ENCODE results near the gene SLC29A1. TPM values are rescaled to one million over a fixed set of nuclear protein-coding genes. Genes with fewer than 3 reads are reported as not detected.

SLC29A1 gene
- total RNA-seq, 3 donors from 2014 or later: 12.9 to 140 (median 14.8) TPM

- no peaks in the 10 kb centered on the region for H3K36me3 ChIP-seq (ENCODE audit: low read depth)
- TF ChIP-seq CTCF (IDR thresholded peaks at IDR 0.05): no peak
- no peak for ATAC-seq
- H3K4me3 ChIP-seq: no peak overlapping the region
- H3K4me1 ChIP-seq (ENCODE audit: low read depth): no peaks in the 10 kb centered on the region
- H3K9me3 ChIP-seq: no peaks in the 10 kb centered on the region
- intact Hi-C loops (cut with DNase I, micrococcal nuclease): no loop called here
- DNase-seq: no peak
These were observed 54.4 kb downstream of the SLC29A1 start for GRCh38 chr6:44277763-44278162.

GRCh38 chr6:44278315-44278714 is 54.9 kb downstream of the SLC29A1 start:
- Histone ChIP-seq H3K36me3 (ENCODE audit: low read depth) (no peaks in the 10 kb centered on the region), H3K9me3 (no peaks in the 10 kb centered on the region), H3K4me3 (no peak overlapping the region), H3K4me1 (ENCODE audit: low read depth) (no peaks in the 10 kb centered on the region)
- DNase-seq (no peak), ATAC-seq (no peak)
- intact Hi-C loops (cut with DNase I, micrococcal nuclease): no loop called here
- TF ChIP-seq CTCF (IDR thresholded peaks at IDR 0.05): no peak

- no peaks in the 10 kb centered on the region for H3K4me1 ChIP-seq (ENCODE audit: low read depth)
- peak; percentile 32 for ATAC-seq
- intact Hi-C loops (cut with DNase I, micrococcal nuclease): no loop called here
These were observed 55.6 kb downstream of the SLC29A1 start for GRCh38 chr6:44278774-44279697.

More at GRCh38 chr6:44278774-44279697, 55.6 kb downstream of the SLC29A1 start:
- no peak for TF ChIP-seq CTCF (IDR thresholded peaks at IDR 0.05)
- Histone ChIP-seq H3K9me3 (no peaks in the 10 kb centered on the region), H3K36me3 (ENCODE audit: low read depth) (no peaks in the 10 kb centered on the region), H3K4me3 (no peak overlapping the region)
- no peak for DNase-seq

Other genes starting within 250 kb of the SLC29A1 start
- gene MRPL14, start 96.1 kb upstream of the SLC29A1 start, total RNA-seq: 10 to 100 TPM; 41.0 to 57.2 (median 56.8) TPM
- 100 to 1,000 TPM in 1 of 3 donors, 10 to 100 TPM in 2; 57.0 to 108 (median 79.6) TPM for gene TMEM63B, start 96.0 kb upstream of the SLC29A1 start, total RNA-seq
- 1 to 10 TPM in 2 of 3 donors, under 1 TPM in 1; 0.35 to 1.2 (median 1.1) TPM for gene CAPN11, start 64.8 kb upstream of the SLC29A1 start, total RNA-seq
- gene MYMX, start 6.7 kb upstream of the SLC29A1 start, total RNA-seq: under 1 TPM in 1 of 3 donors, not detected in 2; 0.39 TPM
- gene HSP90AB1, start 23.5 kb downstream of the SLC29A1 start, total RNA-seq: 100 to 1,000 TPM; 322 to 593 (median 399) TPM
- gene SLC35B2, start 33.9 kb downstream of the SLC29A1 start, total RNA-seq: 10 to 100 TPM; 24.9 to 38.0 (median 31.6) TPM
- gene NFKBIE, start 42.0 kb downstream of the SLC29A1 start, total RNA-seq: 10 to 100 TPM in 2 of 3 donors, 1 to 10 TPM in 1; 8.7 to 13.4 (median 10.8) TPM
- gene TMEM151B, start 46.9 kb downstream of the SLC29A1 start, total RNA-seq: 1 to 10 TPM in 1 of 3 donors, under 1 TPM in 2; 0.17 to 1.4 (median 0.31) TPM
- gene AARS2, start 89.8 kb downstream of the SLC29A1 start, total RNA-seq: 10 to 100 TPM; 12.5 to 21.1 (median 15.9) TPM
- gene SPATS1, start 119.1 kb downstream of the SLC29A1 start, total RNA-seq: not detected
- 10 to 100 TPM; 16.9 to 20.7 (median 17.8) TPM for gene CDC5L, start 164.1 kb downstream of the SLC29A1 start, total RNA-seq

Measured in mucosa of descending colon (tissue), 3 donors.